HepG2 (cell line): ENCODE data around the gene PDILT. TPM values are rescaled to one million over a fixed set of nuclear protein-coding genes. Genes with fewer than 3 reads are reported as not detected.
A peak's percentile ranks its signal among the peaks of the same experiment; 100 is the strongest.

Source experiments
- HOMEZ ChIP-seq: IDR thresholded peaks from 2 replicates; pipeline ENCODE4 v1.6.1; 2016; ENCODE audit warnings: low read depth
- KDM5B ChIP-seq: sonication (generic); formaldehyde crosslinking; IDR thresholded peaks from 2 replicates; pipeline ENCODE4 v1.4.0; 2020; ENCODE audit warnings: missing genetic modification reagents, mild to moderate bottlenecking, borderline replicate concordance
- MXD1 ChIP-seq: sonication (generic); formaldehyde crosslinking; IDR thresholded peaks from 2 replicates; pipeline ENCODE4 v1.4.0; 2020; ENCODE audit warnings: mild to moderate bottlenecking, missing genetic modification reagents
- RARA ChIP-seq: IDR thresholded peaks from 2 replicates; pipeline ENCODE4 v1.6.1; 2016; ENCODE audit warnings: missing genetic modification reagents, missing compliant biosample characterization
- SRY ChIP-seq: sonication (generic); formaldehyde crosslinking; IDR thresholded peaks from 2 replicates; pipeline ENCODE4 v1.8.0; 2022; ENCODE audit warnings: mild to moderate bottlenecking, missing genetic modification reagents
- ZNF124 ChIP-seq: sonication (generic); formaldehyde crosslinking; IDR thresholded peaks from 2 replicates; pipeline ENCODE4 v1.4.0; 2020; ENCODE audit warnings: missing genetic modification reagents
- ZNF296 ChIP-seq: sonication (generic); formaldehyde crosslinking; conservative IDR thresholded peaks from 2 replicates; pipeline ENCODE4 v1.5.0; 2020; ENCODE audit warnings: mild to moderate bottlenecking, missing genetic modification reagents
- ZNF335 ChIP-seq: sonication (generic); formaldehyde crosslinking; IDR thresholded peaks from 2 replicates; pipeline ENCODE4 v1.4.0; 2020; ENCODE audit warnings: missing genetic modification reagents
- ZNF597 ChIP-seq: sonication (generic); formaldehyde crosslinking; IDR thresholded peaks from 2 replicates; pipeline ENCODE4 v1.5.0; 2020; ENCODE audit warnings: missing genetic modification reagents
- ZNF598 ChIP-seq: sonication (generic); formaldehyde crosslinking; IDR thresholded peaks from 2 replicates; pipeline ENCODE4 v1.5.1; 2020; ENCODE audit warnings: mild to moderate bottlenecking, missing genetic modification reagents, borderline replicate concordance
- ZSCAN25 ChIP-seq: sonication (generic); formaldehyde crosslinking; IDR thresholded peaks from 2 replicates; pipeline ENCODE4 v1.8.0; 2022; ENCODE audit warnings: mild to moderate bottlenecking, missing genetic modification reagents
- polyA plus RNA-seq, 8 experiments: library from polyadenylated mRNA; depleted of rRNA in 3 of 8; stranded (reverse) in 7 of 8; unstranded in 1 of 8; fragments of >200 nt; fragmentation: Illumina TruSeq in 4 of 8; extraction: Trizol in 4 of 8; gene quantifications; 2 replicates each; pipeline versions ENCODE4 v1.2.1 to v1.2.3, GENCODE V29; 2011 to 2016; ENCODE audit warnings: low read depth in 4 of 8, missing spikeins in 1 of 8, mixed read lengths in 1 of 8; ENCODE audit not compliant: insufficient read depth in 1 of 8
- total RNA-seq, 5 experiments: library from RNA; depleted of rRNA; stranded (reverse); fragments of >200 nt; fragmentation: Illumina TruSeq; extraction: Trizol; gene quantifications; 2 replicates each; pipeline ENCODE4 v1.2.3, GENCODE V29; 2016; ENCODE audit warnings: low read depth in 1 of 5
- TF ChIP-seq, protein P1 (sequence below): sonication (generic); formaldehyde crosslinking; IDR thresholded peaks from one replicate; pipeline ENCODE4 v1.5.1; 2020; ENCODE audit warnings: mild to moderate bottlenecking, missing genetic modification reagents; ENCODE audit errors: not compliant biosample characterization
- TF ChIP-seq, protein P2 (sequence below): sonication (generic); formaldehyde crosslinking; IDR thresholded peaks from 2 replicates; pipeline ENCODE4 v1.4.0; 2020; ENCODE audit warnings: mild to moderate bottlenecking, missing genetic modification reagents
- TF ChIP-seq, protein P3 (sequence below): sonication (generic); formaldehyde crosslinking; IDR thresholded peaks from 2 replicates; pipeline ENCODE4 v1.4.0; 2020; ENCODE audit warnings: mild to moderate bottlenecking, low read depth, missing genetic modification reagents

The PDILT gene
- total and polyA plus RNA-seq, 2 of the 13 experiments (the other 11 are each of a cell fraction or from before 2014, with no cell fraction given), result not detected

DNA sequence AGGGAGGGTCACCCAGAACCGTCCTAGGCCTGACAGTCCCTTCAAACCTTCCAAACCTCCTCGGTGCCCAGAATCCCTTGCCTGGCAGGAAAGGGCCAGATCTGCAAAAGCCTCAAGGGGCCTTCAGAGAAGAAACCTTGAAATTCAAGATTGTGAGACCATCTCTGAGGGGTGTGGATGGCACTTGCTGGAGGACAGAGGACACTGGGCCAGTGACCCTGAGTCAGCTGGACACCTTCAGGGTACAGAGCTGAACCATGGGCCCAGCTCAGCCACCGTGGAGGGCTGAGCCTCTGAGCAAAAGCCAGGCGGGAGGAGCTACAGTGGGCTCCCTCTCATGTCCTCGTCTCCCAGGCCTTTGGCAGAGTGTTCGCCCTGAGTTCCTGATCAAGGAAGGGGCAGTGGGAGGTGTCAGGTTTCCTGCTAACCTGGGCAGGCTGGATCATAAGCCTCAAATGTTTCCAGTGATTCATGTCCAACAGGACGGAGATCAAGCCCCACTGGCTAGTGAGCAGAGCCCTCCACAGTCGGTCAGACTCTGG is 3.0 kb downstream of the PDILT start (continued):
- TF ChIP-seq, protein P1, sequence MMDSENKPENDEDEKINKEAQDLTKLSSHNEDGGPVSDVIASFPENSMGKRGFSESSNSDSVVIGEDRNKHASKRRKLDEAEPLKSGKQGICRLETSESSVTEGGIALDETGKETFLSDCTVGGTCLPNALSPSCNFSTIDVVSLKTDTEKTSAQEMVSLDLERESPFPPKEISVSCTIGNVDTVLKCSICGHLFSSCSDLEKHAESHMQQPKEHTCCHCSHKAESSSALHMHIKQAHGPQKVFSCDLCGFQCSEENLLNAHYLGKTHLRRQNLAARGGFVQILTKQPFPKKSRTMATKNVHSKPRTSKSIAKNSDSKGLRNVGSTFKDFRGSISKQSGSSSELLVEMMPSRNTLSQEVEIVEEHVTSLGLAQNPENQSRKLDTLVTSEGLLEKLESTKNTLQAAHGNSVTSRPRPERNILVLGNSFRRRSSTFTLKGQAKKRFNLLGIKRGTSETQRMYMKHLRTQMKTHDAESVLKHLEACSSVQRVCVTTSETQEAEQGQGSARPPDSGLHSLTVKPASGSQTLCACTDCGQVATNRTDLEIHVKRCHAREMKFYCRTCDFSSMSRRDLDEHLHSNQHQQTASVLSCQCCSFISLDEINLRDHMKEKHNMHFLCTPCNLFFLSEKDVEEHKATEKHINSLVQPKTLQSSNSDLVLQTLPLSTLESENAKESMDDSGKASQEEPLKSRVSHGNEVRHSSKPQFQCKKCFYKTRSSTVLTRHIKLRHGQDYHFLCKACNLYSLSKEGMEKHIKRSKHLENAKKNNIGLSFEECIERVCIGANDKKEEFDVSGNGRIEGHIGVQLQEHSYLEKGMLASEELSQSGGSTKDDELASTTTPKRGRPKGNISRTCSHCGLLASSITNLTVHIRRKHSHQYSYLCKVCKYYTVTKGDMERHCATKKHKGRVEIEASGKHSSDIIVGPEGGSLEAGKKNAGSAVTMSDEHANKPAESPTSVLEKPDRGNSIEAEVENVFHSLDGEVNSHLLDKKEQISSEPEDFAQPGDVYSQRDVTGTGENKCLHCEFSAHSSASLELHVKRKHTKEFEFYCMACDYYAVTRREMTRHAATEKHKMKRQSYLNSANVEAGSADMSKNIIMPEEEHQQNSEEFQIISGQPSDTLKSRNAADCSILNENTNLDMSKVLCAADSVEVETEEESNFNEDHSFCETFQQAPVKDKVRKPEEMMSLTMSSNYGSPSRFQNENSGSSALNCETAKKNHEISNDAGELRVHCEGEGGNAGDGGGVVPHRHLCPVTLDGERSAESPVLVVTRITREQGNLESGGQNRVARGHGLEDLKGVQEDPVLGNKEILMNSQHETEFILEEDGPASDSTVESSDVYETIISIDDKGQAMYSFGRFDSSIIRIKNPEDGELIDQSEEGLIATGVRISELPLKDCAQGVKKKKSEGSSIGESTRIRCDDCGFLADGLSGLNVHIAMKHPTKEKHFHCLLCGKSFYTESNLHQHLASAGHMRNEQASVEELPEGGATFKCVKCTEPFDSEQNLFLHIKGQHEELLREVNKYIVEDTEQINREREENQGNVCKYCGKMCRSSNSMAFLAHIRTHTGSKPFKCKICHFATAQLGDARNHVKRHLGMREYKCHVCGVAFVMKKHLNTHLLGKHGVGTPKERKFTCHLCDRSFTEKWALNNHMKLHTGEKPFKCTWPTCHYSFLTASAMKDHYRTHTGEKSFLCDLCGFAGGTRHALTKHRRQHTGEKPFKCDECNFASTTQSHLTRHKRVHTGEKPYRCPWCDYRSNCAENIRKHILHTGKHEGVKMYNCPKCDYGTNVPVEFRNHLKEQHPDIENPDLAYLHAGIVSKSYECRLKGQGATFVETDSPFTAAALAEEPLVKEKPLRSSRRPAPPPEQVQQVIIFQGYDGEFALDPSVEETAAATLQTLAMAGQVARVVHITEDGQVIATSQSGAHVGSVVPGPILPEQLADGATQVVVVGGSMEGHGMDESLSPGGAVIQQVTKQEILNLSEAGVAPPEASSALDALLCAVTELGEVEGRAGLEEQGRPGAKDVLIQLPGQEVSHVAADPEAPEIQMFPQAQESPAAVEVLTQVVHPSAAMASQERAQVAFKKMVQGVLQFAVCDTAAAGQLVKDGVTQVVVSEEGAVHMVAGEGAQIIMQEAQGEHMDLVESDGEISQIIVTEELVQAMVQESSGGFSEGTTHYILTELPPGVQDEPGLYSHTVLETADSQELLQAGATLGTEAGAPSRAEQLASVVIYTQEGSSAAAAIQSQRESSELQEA (CRISPR knock-in tag), result peak; percentile 66
- peak; percentile 69; the same call in 1 of the 2 replicates for TF ChIP-seq ZSCAN25 (CRISPR knock-in tag)
- no peak for TF ChIP-seq ZNF296 (CRISPR knock-in tag)
- TF ChIP-seq, protein P2, sequence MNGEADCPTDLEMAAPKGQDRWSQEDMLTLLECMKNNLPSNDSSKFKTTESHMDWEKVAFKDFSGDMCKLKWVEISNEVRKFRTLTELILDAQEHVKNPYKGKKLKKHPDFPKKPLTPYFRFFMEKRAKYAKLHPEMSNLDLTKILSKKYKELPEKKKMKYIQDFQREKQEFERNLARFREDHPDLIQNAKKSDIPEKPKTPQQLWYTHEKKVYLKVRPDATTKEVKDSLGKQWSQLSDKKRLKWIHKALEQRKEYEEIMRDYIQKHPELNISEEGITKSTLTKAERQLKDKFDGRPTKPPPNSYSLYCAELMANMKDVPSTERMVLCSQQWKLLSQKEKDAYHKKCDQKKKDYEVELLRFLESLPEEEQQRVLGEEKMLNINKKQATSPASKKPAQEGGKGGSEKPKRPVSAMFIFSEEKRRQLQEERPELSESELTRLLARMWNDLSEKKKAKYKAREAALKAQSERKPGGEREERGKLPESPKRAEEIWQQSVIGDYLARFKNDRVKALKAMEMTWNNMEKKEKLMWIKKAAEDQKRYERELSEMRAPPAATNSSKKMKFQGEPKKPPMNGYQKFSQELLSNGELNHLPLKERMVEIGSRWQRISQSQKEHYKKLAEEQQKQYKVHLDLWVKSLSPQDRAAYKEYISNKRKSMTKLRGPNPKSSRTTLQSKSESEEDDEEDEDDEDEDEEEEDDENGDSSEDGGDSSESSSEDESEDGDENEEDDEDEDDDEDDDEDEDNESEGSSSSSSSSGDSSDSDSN (CRISPR knock-in tag), result peak; percentile 53; the same call in 1 of the 2 replicates
- TF ChIP-seq MXD1, result 0 out of 2 replicates have a peak, but pooled peaks have one; percentile 22
- peak; percentile 18; the same call in 1 of the 2 replicates for TF ChIP-seq KDM5B
- no peak for TF ChIP-seq ZNF597 (CRISPR knock-in tag)
- 0 out of 2 replicates have a peak, but pooled peaks have one; percentile 13 for TF ChIP-seq HOMEZ (CRISPR knock-in tag)
- TF ChIP-seq, protein P3, sequence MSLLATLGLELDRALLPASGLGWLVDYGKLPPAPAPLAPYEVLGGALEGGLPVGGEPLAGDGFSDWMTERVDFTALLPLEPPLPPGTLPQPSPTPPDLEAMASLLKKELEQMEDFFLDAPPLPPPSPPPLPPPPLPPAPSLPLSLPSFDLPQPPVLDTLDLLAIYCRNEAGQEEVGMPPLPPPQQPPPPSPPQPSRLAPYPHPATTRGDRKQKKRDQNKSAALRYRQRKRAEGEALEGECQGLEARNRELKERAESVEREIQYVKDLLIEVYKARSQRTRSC (CRISPR knock-in tag), result no peak
- 0 out of 2 replicates have a peak, but pooled peaks have one; percentile 27 for TF ChIP-seq ZNF335 (CRISPR knock-in tag)
- TF ChIP-seq RARA (CRISPR knock-in tag), result 0 out of 2 replicates have a peak, but pooled peaks have one; percentile 18
- TF ChIP-seq ZNF124 (CRISPR knock-in tag), result 0 out of 2 replicates have a peak, but pooled peaks have one; percentile 33
- TF ChIP-seq ZNF598 (CRISPR knock-in tag), result no peak
- TF ChIP-seq SRY, result 0 out of 2 replicates have a peak, but pooled peaks have one; percentile 51
